ENCODE data around the gene IL1RAPL1.

The IL1RAPL1 gene

DNA sequence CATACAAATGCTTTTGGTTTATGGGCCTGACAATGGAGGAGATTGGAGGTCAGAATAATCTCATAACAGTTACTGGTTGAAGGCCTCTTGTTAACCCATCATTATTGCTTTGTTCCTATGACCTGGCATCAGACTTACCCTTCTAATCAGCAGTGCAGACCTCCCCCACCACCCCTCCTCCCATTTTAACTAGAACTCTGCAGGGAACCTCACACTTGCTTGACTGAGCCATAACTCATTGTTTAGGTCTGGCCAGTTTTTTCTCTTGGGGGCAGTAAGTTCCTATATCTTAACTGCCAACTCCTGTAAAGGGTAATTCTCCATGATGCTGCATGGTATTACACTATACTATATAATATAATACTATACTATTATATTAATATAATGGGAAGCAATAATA is 609.3 kb downstream of the IL1RAPL1 start:
- no peak overlapping the region for H3K27ac Mint-ChIP-seq
- no peaks in the 10 kb centered on the region for H3K9me3 Mint-ChIP-seq
- H3K4me1 Mint-ChIP-seq = peaks cover 14% of the 10 kb centered on the region
- no peak overlapping the region for H3K4me3 Mint-ChIP-seq
- H3K36me3 Mint-ChIP-seq (ENCODE audit: low read depth) = no peaks in the 10 kb centered on the region
- peak; percentile 17 for DNase-seq
- TF ChIP-seq, protein P1, sequence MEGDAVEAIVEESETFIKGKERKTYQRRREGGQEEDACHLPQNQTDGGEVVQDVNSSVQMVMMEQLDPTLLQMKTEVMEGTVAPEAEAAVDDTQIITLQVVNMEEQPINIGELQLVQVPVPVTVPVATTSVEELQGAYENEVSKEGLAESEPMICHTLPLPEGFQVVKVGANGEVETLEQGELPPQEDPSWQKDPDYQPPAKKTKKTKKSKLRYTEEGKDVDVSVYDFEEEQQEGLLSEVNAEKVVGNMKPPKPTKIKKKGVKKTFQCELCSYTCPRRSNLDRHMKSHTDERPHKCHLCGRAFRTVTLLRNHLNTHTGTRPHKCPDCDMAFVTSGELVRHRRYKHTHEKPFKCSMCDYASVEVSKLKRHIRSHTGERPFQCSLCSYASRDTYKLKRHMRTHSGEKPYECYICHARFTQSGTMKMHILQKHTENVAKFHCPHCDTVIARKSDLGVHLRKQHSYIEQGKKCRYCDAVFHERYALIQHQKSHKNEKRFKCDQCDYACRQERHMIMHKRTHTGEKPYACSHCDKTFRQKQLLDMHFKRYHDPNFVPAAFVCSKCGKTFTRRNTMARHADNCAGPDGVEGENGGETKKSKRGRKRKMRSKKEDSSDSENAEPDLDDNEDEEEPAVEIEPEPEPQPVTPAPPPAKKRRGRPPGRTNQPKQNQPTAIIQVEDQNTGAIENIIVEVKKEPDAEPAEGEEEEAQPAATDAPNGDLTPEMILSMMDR (IDR thresholded peaks at IDR 0.05) = no peak
- no peaks in the 10 kb centered on the region for H3K27me3 Mint-ChIP-seq (ENCODE audit: low read depth, poor library complexity)

DNA sequence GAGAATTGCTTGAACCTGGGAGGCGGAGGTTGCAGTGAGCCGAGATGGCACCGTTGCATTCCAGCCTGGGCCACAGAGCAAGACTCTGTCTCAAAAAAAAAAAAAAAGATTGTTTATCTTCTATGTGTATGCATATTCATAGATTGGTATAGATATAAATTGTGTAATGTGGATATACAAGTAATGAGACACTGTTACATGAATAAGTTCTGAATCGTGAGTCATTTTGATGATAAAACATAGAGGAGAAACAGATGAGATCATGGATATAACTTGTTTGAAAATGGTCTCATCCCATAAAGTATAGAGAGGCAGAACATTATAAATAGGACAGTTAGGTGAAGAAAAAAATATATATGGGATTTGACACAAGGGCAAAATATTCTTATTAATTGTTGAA is 628.0 kb downstream of the IL1RAPL1 start:
- no peak for DNase-seq
- Mint-ChIP-seq H3K9me3 (peaks cover 6% of the 10 kb centered on the region), H3K36me3 (ENCODE audit: low read depth) (no peaks in the 10 kb centered on the region), H3K4me1 (no peaks in the 10 kb centered on the region), H3K4me3 (no peak overlapping the region), H3K27ac (no peak overlapping the region), H3K27me3 (ENCODE audit: low read depth, poor library complexity) (peaks cover 6% of the 10 kb centered on the region)
- TF ChIP-seq, protein P1 (IDR thresholded peaks at IDR 0.05) = no peak

DNA sequence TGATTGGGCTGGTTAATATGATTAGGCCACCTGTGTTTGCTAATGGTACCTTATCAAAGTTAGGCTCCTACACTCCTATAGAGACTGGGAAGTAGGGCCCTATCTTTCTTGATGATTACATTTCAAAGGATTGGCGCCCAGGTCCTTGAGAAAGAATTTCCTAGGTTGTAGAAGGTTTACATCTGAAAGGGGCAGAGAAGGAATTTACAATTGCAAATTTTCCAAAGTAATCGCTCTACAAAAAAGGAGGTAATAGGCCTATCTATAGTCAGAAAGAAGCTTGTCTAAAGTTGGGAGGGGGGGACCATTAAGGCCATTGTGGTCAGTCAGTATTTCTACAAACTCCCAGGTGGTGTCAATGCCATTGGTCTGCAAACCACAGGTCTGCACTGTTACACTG is 638.4 kb downstream of the IL1RAPL1 start:
- Mint-ChIP-seq H3K27ac (no peak overlapping the region), H3K9me3 (no peaks in the 10 kb centered on the region), H3K4me1 (peaks cover 3% of the 10 kb centered on the region), H3K36me3 (ENCODE audit: low read depth) (no peaks in the 10 kb centered on the region), H3K27me3 (ENCODE audit: low read depth, poor library complexity) (no peaks in the 10 kb centered on the region), H3K4me3 (no peak overlapping the region)
- TF ChIP-seq, protein P1 (IDR thresholded peaks at IDR 0.05) = no peak
- no peak for DNase-seq

DNA sequence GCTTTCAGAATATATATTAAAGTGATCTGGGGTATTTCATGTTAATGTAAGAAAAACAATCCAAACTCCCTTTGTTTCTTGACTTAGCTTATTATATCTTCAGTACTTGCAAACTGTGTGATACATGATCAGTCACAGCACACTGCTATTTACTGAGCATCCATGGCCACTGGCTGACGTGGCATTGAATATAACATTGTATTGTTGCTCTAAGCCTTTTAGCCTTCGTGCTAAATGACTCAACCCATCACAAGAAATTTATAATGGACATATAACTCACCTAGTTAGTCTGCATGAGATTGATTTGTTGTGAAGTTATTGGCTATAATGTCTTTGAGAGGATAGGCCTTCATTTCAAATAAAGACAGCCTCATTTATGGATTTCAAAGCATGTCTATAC is 642.6 kb downstream of the IL1RAPL1 start:
- H3K36me3 Mint-ChIP-seq (ENCODE audit: low read depth) = no peaks in the 10 kb centered on the region
- TF ChIP-seq, protein P1 (IDR thresholded peaks at IDR 0.05) = no peak
- no peak overlapping the region for H3K4me3 Mint-ChIP-seq
- no peaks in the 10 kb centered on the region for H3K9me3 Mint-ChIP-seq
- peaks cover 15% of the 10 kb centered on the region for H3K4me1 Mint-ChIP-seq
- peaks cover 3% of the 10 kb centered on the region for H3K27me3 Mint-ChIP-seq (ENCODE audit: low read depth, poor library complexity)
- no peak for DNase-seq
- H3K27ac Mint-ChIP-seq = no peak overlapping the region

DNA sequence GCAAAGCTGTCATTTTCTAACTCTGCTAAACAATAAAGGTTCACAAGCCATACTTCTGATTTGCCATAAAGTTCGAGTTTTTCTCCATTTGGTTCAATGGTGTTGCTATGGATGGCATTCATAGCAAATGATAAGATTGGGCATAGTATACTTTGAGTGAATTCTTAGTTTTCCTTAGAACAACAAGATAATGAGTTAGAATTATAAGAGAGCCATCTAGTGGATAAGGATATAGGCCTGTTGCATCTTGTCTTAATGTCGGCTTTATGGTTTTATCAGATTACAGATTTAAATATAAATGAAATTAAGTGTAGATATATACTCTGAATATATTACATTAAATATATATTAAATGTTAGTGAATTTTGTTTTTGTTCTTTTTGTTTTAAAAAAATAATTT is 644.6 kb downstream of the IL1RAPL1 start:
- Mint-ChIP-seq H3K27me3 (ENCODE audit: low read depth, poor library complexity) (peaks cover 3% of the 10 kb centered on the region), H3K9me3 (no peaks in the 10 kb centered on the region), H3K4me3 (no peak overlapping the region), H3K4me1 (peaks cover 15% of the 10 kb centered on the region), H3K27ac (no peak overlapping the region), H3K36me3 (ENCODE audit: low read depth) (no peaks in the 10 kb centered on the region)
- no peak for DNase-seq
- TF ChIP-seq, protein P1 (IDR thresholded peaks at IDR 0.05) = peak; percentile 40

DNA sequence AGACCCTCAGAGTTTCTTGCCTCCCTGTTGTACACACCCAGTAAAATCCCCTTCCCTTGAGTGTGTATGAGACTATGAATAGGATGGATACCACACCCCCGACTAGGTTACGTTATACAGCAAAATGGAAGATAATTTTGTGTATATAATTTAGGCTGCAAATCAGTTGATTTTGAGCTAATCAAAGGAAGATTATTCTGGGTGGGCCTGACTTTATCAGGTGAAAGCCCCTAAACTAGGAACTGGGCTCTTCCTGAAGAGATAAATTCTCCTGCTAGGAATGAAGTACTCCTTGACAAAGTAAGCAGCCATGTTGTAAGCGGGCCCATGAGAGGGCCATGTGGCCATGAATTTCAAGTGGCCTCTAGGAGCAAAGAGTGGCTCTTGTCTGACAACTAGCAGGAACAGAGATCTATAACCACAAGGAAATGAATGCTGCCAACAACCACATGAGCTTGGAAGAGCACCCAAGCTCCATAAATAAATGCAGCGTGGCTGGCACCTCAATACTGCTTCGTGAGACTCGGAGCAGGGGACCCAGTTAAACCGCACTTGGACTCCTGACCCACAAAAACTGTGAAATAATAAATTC is 646.4 kb downstream of the IL1RAPL1 start:
- TF ChIP-seq, protein P1 (IDR thresholded peaks at IDR 0.05) = no peak
- peaks cover 3% of the 10 kb centered on the region for H3K27me3 Mint-ChIP-seq (ENCODE audit: low read depth, poor library complexity)
- no peak overlapping the region for H3K4me3 Mint-ChIP-seq
- DNase-seq = no peak
- no peak overlapping the region for H3K27ac Mint-ChIP-seq
- H3K36me3 Mint-ChIP-seq (ENCODE audit: low read depth) = no peaks in the 10 kb centered on the region
- H3K4me1 Mint-ChIP-seq = peaks cover 15% of the 10 kb centered on the region
- no peaks in the 10 kb centered on the region for H3K9me3 Mint-ChIP-seq
